Measurements from ENCODE around the gene ZG16B.

The ZG16B gene

DNA sequence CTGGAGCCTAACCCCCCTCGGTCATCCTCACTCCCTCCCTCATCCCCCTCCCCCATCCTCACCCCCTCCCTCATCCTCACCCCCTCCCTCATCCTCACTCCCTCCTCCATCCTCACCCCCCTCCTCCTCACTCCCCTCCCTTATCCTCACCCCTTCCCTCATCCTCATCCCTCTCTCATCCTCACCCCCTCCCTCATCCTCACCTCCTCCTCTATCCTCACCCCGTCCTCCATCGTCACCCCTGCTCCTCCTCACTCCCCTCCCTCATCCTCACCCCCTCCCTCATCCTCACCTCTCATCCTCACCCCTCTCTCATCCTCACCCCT is 43.3 kb upstream of the ZG16B start:
- Histone ChIP-seq H3K4me3 (ENCODE audit: low read length, poor library complexity, severe bottlenecking) (no peak overlapping the region), H3K9me2 (replicated peaks; ENCODE audit: low read depth, low read length) (no peaks in the 10 kb centered on the region), H3K9ac (ENCODE audit: low read depth, low read length, poor library complexity, severe bottlenecking) (no peak overlapping the region), H3K4me2 (ENCODE audit: low read depth, low read length, poor library complexity, severe bottlenecking) (no peak overlapping the region), H3K79me2 (ENCODE audit: insufficient read depth, low read length) (no peaks in the 10 kb centered on the region), H3K27me3 (ENCODE audit: insufficient read depth, low read length, poor library complexity, severe bottlenecking) (no peaks in the 10 kb centered on the region), H3F3A (ENCODE audit: low read depth) (no peaks in the 10 kb centered on the region), H3K9me3 (ENCODE audit: insufficient read depth, low read depth, low read length) (no peaks in the 10 kb centered on the region), H2AFZ (ENCODE audit: low read length) (no peak overlapping the region), H3K36me3 (ENCODE audit: insufficient read depth, low read length) (no peaks in the 10 kb centered on the region), H3K4me1 (ENCODE audit: insufficient read depth, low read length, poor library complexity, severe bottlenecking) (no peaks in the 10 kb centered on the region), H4K20me1 (ENCODE audit: insufficient read depth, low read length, poor library complexity, severe bottlenecking) (no peaks in the 10 kb centered on the region)
- TF ChIP-seq, protein P1, sequence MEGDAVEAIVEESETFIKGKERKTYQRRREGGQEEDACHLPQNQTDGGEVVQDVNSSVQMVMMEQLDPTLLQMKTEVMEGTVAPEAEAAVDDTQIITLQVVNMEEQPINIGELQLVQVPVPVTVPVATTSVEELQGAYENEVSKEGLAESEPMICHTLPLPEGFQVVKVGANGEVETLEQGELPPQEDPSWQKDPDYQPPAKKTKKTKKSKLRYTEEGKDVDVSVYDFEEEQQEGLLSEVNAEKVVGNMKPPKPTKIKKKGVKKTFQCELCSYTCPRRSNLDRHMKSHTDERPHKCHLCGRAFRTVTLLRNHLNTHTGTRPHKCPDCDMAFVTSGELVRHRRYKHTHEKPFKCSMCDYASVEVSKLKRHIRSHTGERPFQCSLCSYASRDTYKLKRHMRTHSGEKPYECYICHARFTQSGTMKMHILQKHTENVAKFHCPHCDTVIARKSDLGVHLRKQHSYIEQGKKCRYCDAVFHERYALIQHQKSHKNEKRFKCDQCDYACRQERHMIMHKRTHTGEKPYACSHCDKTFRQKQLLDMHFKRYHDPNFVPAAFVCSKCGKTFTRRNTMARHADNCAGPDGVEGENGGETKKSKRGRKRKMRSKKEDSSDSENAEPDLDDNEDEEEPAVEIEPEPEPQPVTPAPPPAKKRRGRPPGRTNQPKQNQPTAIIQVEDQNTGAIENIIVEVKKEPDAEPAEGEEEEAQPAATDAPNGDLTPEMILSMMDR (conservative IDR thresholded peaks at IDR 0.05; ENCODE audit: low read length), result no peak
- no peak for TF ChIP-seq EZH2phosphoT487 (IDR thresholded peaks at IDR 0.05; ENCODE audit: borderline replicate concordance)

DNA sequence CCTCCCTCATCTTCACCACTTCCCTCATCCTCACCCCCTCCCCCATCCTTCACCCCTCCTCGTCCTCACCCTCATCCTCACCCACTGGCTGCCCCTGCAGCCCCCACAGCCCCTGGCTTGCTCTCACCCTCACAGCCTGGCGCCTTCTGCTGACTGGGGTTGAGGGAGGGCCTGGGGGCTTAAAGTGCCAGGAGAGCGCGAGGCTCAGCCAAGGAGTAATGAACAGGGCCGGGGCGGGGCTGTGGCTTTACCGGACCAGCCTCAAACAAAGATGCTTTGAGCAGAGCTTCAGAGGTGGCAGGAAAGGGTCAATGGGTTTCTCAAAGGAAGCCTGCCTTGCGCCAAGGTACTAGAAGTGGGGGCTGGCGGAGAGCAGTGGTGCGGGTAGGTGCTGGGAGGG is 42.7 kb upstream of the ZG16B start, which contains the start of gene PRSS33:
PRSS33 (minus strand) TSS at position 155 of the 400 bp plus-strand sequence. CDS start 1,013 bp downstream, outside the sequence.
- TF ChIP-seq EZH2phosphoT487 (IDR thresholded peaks at IDR 0.05; ENCODE audit: borderline replicate concordance), result no peak
- TF ChIP-seq, protein P1 (conservative IDR thresholded peaks at IDR 0.05; ENCODE audit: low read length), result no peak
- H3F3A ChIP-seq (ENCODE audit: low read depth), result no peaks in the 10 kb centered on the region
- H2AFZ ChIP-seq (ENCODE audit: low read length), result peak within 1 kb of the TSS; percentile 81; the same call in 1 of the 2 replicates
- no peaks in the 10 kb centered on the region for H3K36me3 ChIP-seq (ENCODE audit: insufficient read depth, low read length)
- H3K9me2 ChIP-seq (replicated peaks; ENCODE audit: low read depth, low read length), result no peaks in the 10 kb centered on the region
- H3K27me3 ChIP-seq (ENCODE audit: insufficient read depth, low read length, poor library complexity, severe bottlenecking), result no peaks in the 10 kb centered on the region
- peak within 1 kb of the TSS; percentile 50 for H3K4me2 ChIP-seq (ENCODE audit: low read depth, low read length, poor library complexity, severe bottlenecking)
- no peaks in the 10 kb centered on the region for H4K20me1 ChIP-seq (ENCODE audit: insufficient read depth, low read length, poor library complexity, severe bottlenecking)
- H3K79me2 ChIP-seq (ENCODE audit: insufficient read depth, low read length), result no peaks in the 10 kb centered on the region
- H3K9me3 ChIP-seq (ENCODE audit: insufficient read depth, low read depth, low read length), result no peaks in the 10 kb centered on the region
- peak within 1 kb of the TSS; percentile 29 for H3K4me3 ChIP-seq (ENCODE audit: low read length, poor library complexity, severe bottlenecking)
- no peaks in the 10 kb centered on the region for H3K4me1 ChIP-seq (ENCODE audit: insufficient read depth, low read length, poor library complexity, severe bottlenecking)
- no peak within 1 kb of the TSS for H3K9ac ChIP-seq (ENCODE audit: low read depth, low read length, poor library complexity, severe bottlenecking)

DNA sequence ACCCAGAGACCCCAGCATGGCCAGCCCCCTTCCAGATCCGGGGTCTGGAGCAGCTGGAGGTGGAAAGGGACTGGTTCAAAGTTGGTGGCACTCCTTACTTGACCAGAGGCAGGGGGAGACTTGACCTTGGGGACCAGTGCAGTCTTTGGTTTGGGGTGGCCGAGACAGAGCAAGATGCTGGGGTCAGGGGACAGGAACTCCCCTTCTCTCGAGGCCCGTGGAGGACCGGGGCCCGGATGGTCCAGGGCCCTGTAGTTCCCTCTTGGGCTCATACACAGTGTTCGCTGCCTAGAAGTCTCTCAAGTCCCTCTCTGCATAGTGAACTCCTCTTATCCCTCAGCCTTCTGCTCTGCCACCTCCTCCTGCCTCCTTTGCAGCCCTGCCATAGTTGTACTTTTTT is 42.1 kb upstream of the ZG16B start:
- Histone ChIP-seq H3K4me3 (ENCODE audit: low read length, poor library complexity, severe bottlenecking) (peak overlapping the region; percentile 29), H4K20me1 (ENCODE audit: insufficient read depth, low read length, poor library complexity, severe bottlenecking) (no peaks in the 10 kb centered on the region), H3K9me2 (replicated peaks; ENCODE audit: low read depth, low read length) (no peaks in the 10 kb centered on the region), H3K9me3 (ENCODE audit: insufficient read depth, low read depth, low read length) (no peaks in the 10 kb centered on the region), H3K9ac (ENCODE audit: low read depth, low read length, poor library complexity, severe bottlenecking) (no peak overlapping the region), H3K4me2 (ENCODE audit: low read depth, low read length, poor library complexity, severe bottlenecking) (peak overlapping the region; percentile 50), H3K27me3 (ENCODE audit: insufficient read depth, low read length, poor library complexity, severe bottlenecking) (no peaks in the 10 kb centered on the region), H3K79me2 (ENCODE audit: insufficient read depth, low read length) (no peaks in the 10 kb centered on the region), H3F3A (ENCODE audit: low read depth) (no peaks in the 10 kb centered on the region), H3K36me3 (ENCODE audit: insufficient read depth, low read length) (no peaks in the 10 kb centered on the region), H3K4me1 (ENCODE audit: insufficient read depth, low read length, poor library complexity, severe bottlenecking) (no peaks in the 10 kb centered on the region), H2AFZ (ENCODE audit: low read length) (peak overlapping the region; percentile 81; the same call in 1 of the 2 replicates)
- TF ChIP-seq, protein P1 (conservative IDR thresholded peaks at IDR 0.05; ENCODE audit: low read length), result no peak
- no peak for TF ChIP-seq EZH2phosphoT487 (IDR thresholded peaks at IDR 0.05; ENCODE audit: borderline replicate concordance)

All from Loucy (cell line).